Gastroesophageal sphincter (tissue), 4 donors: ENCODE data around the gene DDX10. TPM values are rescaled to one million over a fixed set of nuclear protein-coding genes. Genes with fewer than 3 reads are reported as not detected.

Experiments
- ATAC-seq: fragments of 150-250 bp; one replicate; pipeline ENCODE4 v1.9.1; 2016; ENCODE audit warnings: mild to moderate bottlenecking, moderate library complexity
- H3K27ac ChIP-seq, 4 donors: fragments of 200-600 bp; sonication (generic) in 3 of 4; 1 replicate in 3 of 4; 2 replicates in 1 of 4; pipeline ENCODE4 v1.5.1; 2016 to 2019
- H3K27me3 ChIP-seq: fragments of 200-600 bp; sonication (generic); one replicate; pipeline ENCODE4 v1.5.1; 2019
- H3K36me3 ChIP-seq, 2 donors: fragments of 200-600 bp; sonication (generic); one replicate each; pipeline ENCODE4 v1.5.1; 2019; ENCODE audit warnings: control low read depth in 1 of 2
- H3K4me1 ChIP-seq, 3 donors: fragments of 200-600 bp; sonication (generic); 1 replicate in 2 of 3; 2 replicates in 1 of 3; pipeline ENCODE4 v1.5.1; 2016 to 2019; ENCODE audit warnings: control low read depth in 2 of 3
- H3K4me3 ChIP-seq, 2 donors: fragments of 200-600 bp; sonication (generic); one replicate each; pipeline ENCODE4 v1.5.1; 2019; ENCODE audit warnings: mild to moderate bottlenecking in 1 of 2, moderate library complexity in 1 of 2
- H3K9me3 ChIP-seq, 3 donors: fragments of 200-600 bp; sonication (generic); one replicate each; pipeline ENCODE4 v1.5.1; 2017 to 2019; ENCODE audit warnings: control low read depth in 2 of 3
- EP300 ChIP-seq: sonication (generic); formaldehyde crosslinking; IDR thresholded peaks from one replicate; pipeline ENCODE4 v1.6.1; 2017; ENCODE audit warnings: antibody characterized with exemption, mild to moderate bottlenecking
- POLR2A ChIP-seq, 2 donors: fragments of 450-650 bp; IDR thresholded peaks; one replicate each; pipeline ENCODE4 v1.6.1; 2017; ENCODE audit warnings: antibody characterized with exemption in 2 of 2, mild to moderate bottlenecking in 2 of 2, moderate library complexity in 1 of 2
- POLR2AphosphoS5 ChIP-seq: sonication (generic); formaldehyde crosslinking; IDR thresholded peaks from one replicate; pipeline ENCODE4 v1.6.1; 2017; ENCODE audit warnings: antibody characterized with exemption
- WGBS, 2 donors: methylation state at CpG; one replicate each; pipeline ENCODE4 v1.1.5; 2018; ENCODE audit warnings: low coverage in 1 of 2; 5-methylcytosine and 5-hydroxymethylcytosine counted together
- total RNA-seq, 4 donors: library from RNA; depleted of rRNA; stranded (reverse); fragments of >200 nt; gene quantifications; one replicate each; pipeline ENCODE4 v1.1.0, GENCODE V29; 2016
- TF ChIP-seq, protein P1 (sequence below), 4 experiments: fragments of 200-600 bp in 2 of 4; fragments of 450-650 bp in 2 of 4; sonication (generic) in 1 of 4; IDR thresholded peaks; one replicate each; pipeline ENCODE4 v1.5.1; 2017 to 2019; ENCODE audit warnings: antibody characterized with exemption in 4 of 4, mild to moderate bottlenecking in 2 of 4, moderate library complexity in 2 of 4

DDX10 gene
- total RNA-seq, 4 donors from 2014 or later: 16.3 to 44.8 (median 22.5) TPM

DNA sequence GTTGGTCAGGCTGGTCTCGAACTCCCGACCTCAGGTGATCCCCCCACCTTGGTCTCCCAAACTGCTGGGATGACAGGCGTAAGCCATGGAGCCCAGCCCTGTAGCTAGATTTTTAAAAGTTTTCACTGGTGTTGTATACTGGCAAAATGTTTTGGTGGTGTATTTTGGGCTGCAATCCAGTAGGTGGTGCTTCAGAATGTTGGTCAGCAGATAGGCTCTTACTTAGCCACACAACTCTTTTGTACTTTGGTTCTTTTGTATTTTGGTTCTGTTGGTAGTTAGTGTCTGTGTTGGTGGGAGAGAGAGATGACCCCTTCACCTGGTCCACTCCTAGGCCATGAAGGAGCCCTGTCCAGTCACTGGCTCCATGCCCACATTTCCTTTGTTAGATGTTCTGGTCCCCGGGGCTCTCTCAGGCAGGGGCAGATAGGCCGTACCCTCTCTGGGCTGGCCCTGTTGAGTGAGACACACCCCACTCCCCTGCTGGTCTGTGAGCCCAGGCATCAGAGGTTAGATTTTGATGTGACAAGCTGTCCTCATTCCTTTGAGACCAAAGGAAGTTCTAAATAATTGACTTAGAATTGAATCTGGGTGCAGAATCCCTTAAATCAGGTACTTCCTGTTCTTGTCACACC is 123.8 kb downstream of the DDX10 start:
- no peak overlapping the region for H3K4me3 ChIP-seq
- H3K4me1 ChIP-seq: peaks cover 0 to 5% (median 0%) of the 10 kb centered on the region in 3 donors
- no peaks in the 10 kb centered on the region for H3K27me3 ChIP-seq
- H3K27ac ChIP-seq: no peak overlapping the region
- WGBS, 2 donors: 100% methylated on average over 1 of the region's 5 CpGs; no CpG with 5 or more reads in 1 of the 2 donors
- H3K9me3 ChIP-seq: no peaks in the 10 kb centered on the region
- no peak for TF ChIP-seq POLR2A (IDR thresholded peaks at IDR 0.05)
- TF ChIP-seq, protein P1, sequence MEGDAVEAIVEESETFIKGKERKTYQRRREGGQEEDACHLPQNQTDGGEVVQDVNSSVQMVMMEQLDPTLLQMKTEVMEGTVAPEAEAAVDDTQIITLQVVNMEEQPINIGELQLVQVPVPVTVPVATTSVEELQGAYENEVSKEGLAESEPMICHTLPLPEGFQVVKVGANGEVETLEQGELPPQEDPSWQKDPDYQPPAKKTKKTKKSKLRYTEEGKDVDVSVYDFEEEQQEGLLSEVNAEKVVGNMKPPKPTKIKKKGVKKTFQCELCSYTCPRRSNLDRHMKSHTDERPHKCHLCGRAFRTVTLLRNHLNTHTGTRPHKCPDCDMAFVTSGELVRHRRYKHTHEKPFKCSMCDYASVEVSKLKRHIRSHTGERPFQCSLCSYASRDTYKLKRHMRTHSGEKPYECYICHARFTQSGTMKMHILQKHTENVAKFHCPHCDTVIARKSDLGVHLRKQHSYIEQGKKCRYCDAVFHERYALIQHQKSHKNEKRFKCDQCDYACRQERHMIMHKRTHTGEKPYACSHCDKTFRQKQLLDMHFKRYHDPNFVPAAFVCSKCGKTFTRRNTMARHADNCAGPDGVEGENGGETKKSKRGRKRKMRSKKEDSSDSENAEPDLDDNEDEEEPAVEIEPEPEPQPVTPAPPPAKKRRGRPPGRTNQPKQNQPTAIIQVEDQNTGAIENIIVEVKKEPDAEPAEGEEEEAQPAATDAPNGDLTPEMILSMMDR (IDR thresholded peaks at IDR 0.05): peak in 2 of 4 experiments; percentile 25 to 26
- no peak for ATAC-seq
- H3K36me3 ChIP-seq: no peaks in the 10 kb centered on the region

DNA sequence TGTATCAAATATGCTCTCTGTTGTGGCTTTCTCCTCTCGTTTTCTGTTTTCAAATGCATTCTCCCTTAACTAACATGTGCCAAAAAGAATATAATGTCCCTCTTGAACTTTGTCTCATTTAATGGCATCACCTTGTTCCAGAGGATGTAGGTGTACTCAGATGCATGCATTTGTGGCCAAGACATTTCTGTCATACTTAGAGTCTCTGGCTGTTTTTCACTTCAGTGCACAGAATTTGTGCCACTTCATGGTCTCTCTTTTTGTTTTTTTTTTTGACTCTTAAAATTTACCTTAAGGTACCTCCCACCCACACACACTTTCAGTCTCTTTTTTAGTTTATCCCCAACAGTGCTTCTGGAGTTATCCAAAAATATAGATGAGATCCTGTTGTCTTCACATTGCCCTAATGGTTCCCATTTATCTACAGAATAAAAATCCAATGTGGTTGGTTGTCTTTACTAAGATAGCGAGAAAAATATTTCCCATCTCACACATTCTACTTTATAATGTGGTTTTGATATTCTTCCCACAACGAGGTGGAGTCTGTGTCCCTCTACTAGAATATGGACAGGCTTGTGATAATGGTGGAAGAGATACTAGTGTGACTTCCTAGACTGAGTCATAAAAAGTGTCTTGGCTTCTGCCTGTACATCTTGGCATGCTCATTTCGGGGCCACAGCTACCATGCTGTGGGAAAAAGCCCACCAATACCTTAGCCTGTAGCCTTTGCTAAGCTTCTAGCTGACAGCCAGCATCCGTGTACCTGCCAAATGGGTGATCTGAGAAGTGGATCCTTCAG is 125.8 kb downstream of the DDX10 start:
- 67 to 75% methylated on average over 4 to 5 of the region's 5 CpGs for WGBS, 2 donors
- Histone ChIP-seq H3K36me3 (no peaks in the 10 kb centered on the region), H3K27me3 (no peaks in the 10 kb centered on the region), H3K9me3 (no peaks in the 10 kb centered on the region), H3K27ac (no peak overlapping the region), H3K4me1 (peaks cover 0 to 5% (median 0%) of the 10 kb centered on the region in 3 donors), H3K4me3 (no peak overlapping the region)
- ATAC-seq: no peak
- TF ChIP-seq POLR2AphosphoS5: no peak
- no peak for TF ChIP-seq POLR2A (IDR thresholded peaks at IDR 0.05)
- TF ChIP-seq, protein P1 (IDR thresholded peaks at IDR 0.05): no peak
- no peak for TF ChIP-seq EP300

DNA sequence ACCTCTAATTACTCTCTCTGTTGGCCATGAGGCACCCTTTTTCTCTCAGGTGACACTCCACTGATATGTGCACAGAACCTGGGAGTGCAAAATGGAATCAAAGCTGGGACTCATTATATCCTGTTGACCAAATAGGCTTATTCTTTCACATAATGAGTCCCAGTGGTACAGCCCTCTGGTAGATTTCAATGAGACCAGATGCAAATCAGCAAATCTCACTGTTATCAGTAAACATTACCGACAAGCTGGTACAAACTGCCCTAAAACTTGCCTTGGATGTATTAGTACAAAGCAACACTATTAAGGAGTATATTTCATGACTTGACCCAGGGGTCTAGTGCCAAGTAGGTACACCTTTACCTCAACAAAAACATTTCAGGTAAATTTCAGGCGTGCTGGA is 128.3 kb downstream of the DDX10 start:
- 75 to 100% methylated on average over 2 of the region's 2 CpGs for WGBS, 2 donors
- Histone ChIP-seq H3K9me3 (no peaks in the 10 kb centered on the region), H3K27me3 (no peaks in the 10 kb centered on the region), H3K4me1 (peaks cover 0 to 5% (median 0%) of the 10 kb centered on the region in 3 donors), H3K4me3 (no peak overlapping the region), H3K27ac (no peak overlapping the region), H3K36me3 (no peaks in the 10 kb centered on the region)
- no peak for TF ChIP-seq POLR2AphosphoS5
- TF ChIP-seq POLR2A (IDR thresholded peaks at IDR 0.05): no peak
- TF ChIP-seq, protein P1 (IDR thresholded peaks at IDR 0.05): no peak
- TF ChIP-seq EP300: no peak
- ATAC-seq: no peak

DNA sequence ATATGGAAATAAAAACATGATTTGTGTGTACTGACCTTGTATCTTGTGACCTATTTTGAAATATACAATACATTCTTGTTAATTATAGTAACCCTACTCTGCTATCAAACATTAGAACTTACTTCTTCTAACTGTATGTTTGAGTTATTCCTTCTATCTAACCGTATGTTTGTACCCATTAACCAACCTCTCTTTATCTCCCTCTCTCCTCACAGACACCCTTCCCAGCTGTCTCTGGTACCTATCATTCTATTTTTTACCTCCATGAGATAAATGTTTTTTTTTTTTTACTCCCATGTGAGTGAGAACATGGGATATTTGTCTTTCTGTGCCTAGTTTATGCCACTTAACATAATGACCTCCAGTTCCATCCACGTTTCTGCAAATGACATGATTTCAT is 128.7 kb downstream of the DDX10 start:
- peaks cover 0 to 3% (median 0%) of the 10 kb centered on the region in 3 donors for H3K4me1 ChIP-seq
- WGBS, 2 donors: 37 to 53% methylated on average over 2 of the region's 2 CpGs
- no peak overlapping the region for H3K27ac ChIP-seq
- TF ChIP-seq EP300 (no peak), POLR2AphosphoS5 (no peak), POLR2A (IDR thresholded peaks at IDR 0.05) (no peak)
- TF ChIP-seq, protein P1 (IDR thresholded peaks at IDR 0.05): no peak
- no peak for ATAC-seq
- no peaks in the 10 kb centered on the region for H3K27me3 ChIP-seq
- H3K36me3 ChIP-seq: no peaks in the 10 kb centered on the region
- no peaks in the 10 kb centered on the region for H3K9me3 ChIP-seq
- H3K4me3 ChIP-seq: no peak overlapping the region

- Histone ChIP-seq H3K27me3 (no peaks in the 10 kb centered on the region), H3K27ac (no peak overlapping the region), H3K4me3 (no peak overlapping the region), H3K36me3 (no peaks in the 10 kb centered on the region), H3K9me3 (no peaks in the 10 kb centered on the region), H3K4me1 (no peaks in the 10 kb centered on the region)
- no peak for ATAC-seq
- WGBS, 2 donors: 88 to 92% methylated on average over 2 to 4 of the region's 4 CpGs
- TF ChIP-seq POLR2A (IDR thresholded peaks at IDR 0.05) (no peak), EP300 (no peak), POLR2AphosphoS5 (no peak)
- TF ChIP-seq, protein P1 (IDR thresholded peaks at IDR 0.05): no peak
Observed at GRCh38 chr11:108796551-108796950, 131.7 kb downstream of the DDX10 start.
